Adipocyte (in vitro differentiated cells): Measurements from ENCODE around the gene HSPG2.
A peak's percentile ranks its signal among the peaks of the same experiment; 100 is the strongest.

Experiments
- DNase-seq: peaks from one replicate; pipeline ENCODE4 v3.0.0-alpha.2; 2015; ENCODE audit warnings: low read depth
- H3K27me3 ChIP-seq: replicated peaks from 2 replicates; pipeline ENCODE4 v1.7.0; 2013; ENCODE audit warnings: mild to moderate bottlenecking, low read length, moderate library complexity; ENCODE audit not compliant: control insufficient read depth, insufficient read depth
- H3K36me3 ChIP-seq: 2 replicates; pipeline ENCODE4 v1.7.0; 2013; ENCODE audit warnings: low read length, mild to moderate bottlenecking, moderate library complexity; ENCODE audit not compliant: control insufficient read depth, insufficient read depth, severe bottlenecking
- H3K4me1 ChIP-seq: 2 replicates; pipeline ENCODE4 v1.7.0; 2013; ENCODE audit warnings: mild to moderate bottlenecking, low read length, moderate library complexity; ENCODE audit not compliant: control insufficient read depth, insufficient read depth
- H3K4me3 ChIP-seq: 2 replicates; pipeline ENCODE4 v1.7.0; 2013; ENCODE audit warnings: mild to moderate bottlenecking, low read length, moderate library complexity
- H3K9ac ChIP-seq: 2 replicates; pipeline ENCODE4 v1.7.0; 2013; ENCODE audit warnings: mild to moderate bottlenecking, low read length, moderate library complexity
- H3K9me3 ChIP-seq: 2 replicates; pipeline ENCODE4 v1.7.0; 2013; ENCODE audit warnings: mild to moderate bottlenecking, low read length, moderate library complexity; ENCODE audit not compliant: control insufficient read depth

Gene HSPG2

DNA sequence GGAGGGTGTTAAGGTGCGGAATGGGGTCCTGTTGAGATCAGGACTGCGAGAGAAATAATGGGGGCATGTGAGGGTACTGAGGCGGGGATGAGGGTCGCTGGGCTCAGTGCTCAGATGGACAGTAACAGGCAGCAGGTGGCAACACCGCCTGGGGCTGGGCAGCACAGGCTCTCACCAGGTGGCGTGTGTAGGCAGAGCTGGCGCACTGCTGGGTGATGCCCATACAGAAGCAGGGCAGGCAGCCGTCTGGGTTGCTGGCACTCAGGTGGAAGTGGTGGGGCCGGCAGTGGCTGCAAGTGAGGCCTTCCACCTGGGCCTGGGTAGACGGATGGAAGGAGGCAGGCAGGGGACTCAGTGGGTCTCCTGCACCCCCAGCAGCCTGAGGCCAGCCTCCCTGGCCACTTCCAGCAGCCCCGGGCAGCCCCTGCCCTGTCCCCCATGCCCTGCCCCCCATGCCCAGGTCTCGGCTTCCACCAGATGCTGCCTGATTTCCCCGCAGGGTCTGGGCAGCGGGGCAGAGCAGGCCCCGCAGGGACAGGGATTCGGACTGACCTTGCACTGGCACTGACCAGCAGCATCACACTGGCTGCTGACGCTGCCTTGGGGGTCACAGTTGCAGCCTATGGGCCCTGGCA, 64.5 kb downstream of the HSPG2 start:
- Histone ChIP-seq H3K4me1 (peaks cover 18% of the 10 kb centered on the region), H3K4me3 (no peak overlapping the region), H3K27me3 (no peaks in the 10 kb centered on the region), H3K36me3 (peaks cover 93% of the 10 kb centered on the region), H3K9me3 (no peaks in the 10 kb centered on the region), H3K9ac (no peak overlapping the region)
- no peak for DNase-seq

DNA sequence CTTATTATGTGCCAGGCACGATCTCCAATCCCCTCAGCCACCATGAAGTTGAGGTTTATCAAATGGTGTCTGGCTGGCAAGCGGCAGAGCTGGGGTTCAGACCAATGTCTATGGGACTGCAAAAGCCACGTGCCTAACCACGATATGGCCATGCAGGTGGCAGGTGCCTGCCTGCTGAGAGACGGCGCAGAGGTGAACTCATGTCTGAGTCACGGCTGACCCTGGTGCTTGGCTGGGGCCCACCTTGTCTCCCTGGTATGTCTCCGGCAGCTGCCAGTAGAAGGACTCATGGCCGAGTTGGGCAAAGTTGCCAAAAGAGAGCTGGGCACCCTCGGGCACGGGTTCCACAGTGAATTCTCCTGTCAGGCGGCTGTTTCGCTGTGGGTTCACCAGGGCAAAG, 65.2 kb downstream of the HSPG2 start:
- Histone ChIP-seq H3K4me1 (peaks cover 18% of the 10 kb centered on the region), H3K4me3 (no peak overlapping the region), H3K9ac (no peak overlapping the region), H3K9me3 (no peaks in the 10 kb centered on the region), H3K36me3 (peaks cover 92% of the 10 kb centered on the region), H3K27me3 (no peaks in the 10 kb centered on the region)
- DNase-seq: no peak

DNA sequence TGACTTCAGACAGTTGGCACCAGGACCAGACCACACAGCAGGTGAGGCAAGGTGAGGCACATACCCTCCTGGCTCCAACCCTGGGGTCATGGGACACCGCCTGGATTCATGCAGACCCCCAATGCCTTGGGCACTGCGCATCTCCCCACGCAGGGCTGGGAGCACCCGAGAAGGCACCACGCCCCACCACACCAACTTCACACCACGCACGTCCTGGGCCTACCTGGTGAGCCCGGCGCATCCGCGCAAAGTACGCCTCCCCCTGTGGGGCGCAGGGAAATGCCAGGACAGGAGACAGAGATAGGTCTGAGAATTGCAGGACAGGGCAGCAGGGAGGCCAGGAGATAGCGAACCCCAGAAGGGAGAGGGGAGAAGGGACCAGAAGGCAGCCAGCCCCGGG, 66.5 kb downstream of the HSPG2 start:
- Histone ChIP-seq H3K9ac (peak overlapping the region; percentile 25), H3K9me3 (no peaks in the 10 kb centered on the region), H3K27me3 (no peaks in the 10 kb centered on the region), H3K4me3 (no peak overlapping the region), H3K4me1 (peaks cover 18% of the 10 kb centered on the region), H3K36me3 (peaks cover 92% of the 10 kb centered on the region)
- no peak for DNase-seq

DNA sequence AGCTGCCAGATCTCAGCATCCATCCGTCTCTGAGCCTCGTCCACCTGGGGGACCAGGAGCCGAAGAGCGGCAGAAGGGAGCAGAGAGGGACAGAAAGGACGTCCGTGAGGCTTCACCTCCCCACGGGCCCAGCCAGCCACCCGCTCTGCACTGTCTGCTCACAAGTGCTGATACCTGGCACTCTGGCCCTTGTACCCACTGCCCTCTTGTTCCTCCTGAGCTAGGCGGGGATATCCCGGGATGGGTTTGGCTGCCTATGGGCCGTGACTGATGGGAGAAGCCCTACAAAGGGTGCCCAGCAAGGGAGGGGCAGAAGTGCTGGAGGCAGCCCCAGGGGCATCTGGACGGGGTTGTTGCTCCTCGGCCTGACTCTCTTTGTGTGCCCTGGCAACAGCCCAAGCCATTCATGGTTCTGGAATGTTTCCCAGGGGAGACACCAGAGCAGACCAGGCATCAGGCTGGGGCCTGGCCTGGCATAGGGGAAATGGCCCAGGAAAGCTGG, 67.4 kb downstream of the HSPG2 start:
- Histone ChIP-seq H3K9me3 (no peaks in the 10 kb centered on the region), H3K4me1 (peaks cover 18% of the 10 kb centered on the region), H3K27me3 (no peaks in the 10 kb centered on the region), H3K9ac (peak overlapping the region; percentile 25), H3K4me3 (no peak overlapping the region), H3K36me3 (peaks cover 92% of the 10 kb centered on the region)
- peak; percentile 92 for DNase-seq

DNA sequence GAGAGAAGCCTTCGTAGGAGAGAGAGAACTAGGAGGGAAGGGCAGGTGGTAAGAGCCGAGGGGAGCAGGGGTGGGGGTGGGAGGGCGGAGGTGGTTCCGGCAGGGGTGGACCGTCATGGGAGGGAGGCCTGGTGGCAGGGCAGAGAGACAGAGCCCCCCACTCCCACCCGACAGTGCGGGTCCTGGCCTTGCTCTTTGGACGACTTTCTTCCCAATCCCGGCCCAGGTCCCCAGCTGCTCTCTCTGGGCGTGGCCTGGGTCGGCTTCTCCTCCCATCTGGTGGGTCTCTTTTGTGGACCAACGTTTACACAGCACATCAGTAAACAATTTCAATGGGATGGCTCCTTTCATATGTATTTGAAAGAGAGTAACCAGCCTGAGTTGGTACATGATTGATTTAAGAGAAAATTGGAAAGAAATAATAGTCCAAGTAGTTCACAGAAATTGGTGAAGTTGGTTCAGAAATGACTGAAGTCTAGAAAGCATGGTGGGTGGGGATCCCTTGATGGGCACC, 68.1 kb downstream of the HSPG2 start:
- Histone ChIP-seq H3K4me3 (no peak overlapping the region), H3K27me3 (no peaks in the 10 kb centered on the region), H3K9ac (no peak overlapping the region), H3K36me3 (peaks cover 92% of the 10 kb centered on the region), H3K4me1 (peaks cover 18% of the 10 kb centered on the region), H3K9me3 (no peaks in the 10 kb centered on the region)
- no peak for DNase-seq

DNA sequence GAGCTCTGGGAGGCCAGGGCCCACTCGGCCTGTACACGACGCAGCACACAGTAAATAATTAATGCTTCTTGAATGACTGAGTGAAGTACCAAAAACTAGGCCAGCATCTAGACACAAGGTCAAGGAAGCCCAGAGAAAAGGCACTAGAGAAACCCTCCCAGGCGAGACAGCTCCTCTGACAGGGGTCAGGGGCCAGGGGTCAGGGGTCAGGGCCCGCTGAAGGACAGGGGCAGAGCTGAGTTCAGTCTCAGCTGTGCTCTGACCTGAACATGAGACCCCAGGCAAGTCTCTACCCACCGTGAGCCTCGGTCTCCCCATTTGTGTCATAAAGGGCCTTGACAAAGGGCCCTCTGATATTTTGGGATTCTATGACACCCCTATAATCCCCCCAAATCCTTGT, 68.6 kb downstream of the HSPG2 start:
- Histone ChIP-seq H3K36me3 (peaks cover 92% of the 10 kb centered on the region), H3K4me1 (peaks cover 18% of the 10 kb centered on the region), H3K9ac (no peak overlapping the region), H3K4me3 (no peak overlapping the region), H3K27me3 (no peaks in the 10 kb centered on the region), H3K9me3 (no peaks in the 10 kb centered on the region)
- DNase-seq: no peak

DNA sequence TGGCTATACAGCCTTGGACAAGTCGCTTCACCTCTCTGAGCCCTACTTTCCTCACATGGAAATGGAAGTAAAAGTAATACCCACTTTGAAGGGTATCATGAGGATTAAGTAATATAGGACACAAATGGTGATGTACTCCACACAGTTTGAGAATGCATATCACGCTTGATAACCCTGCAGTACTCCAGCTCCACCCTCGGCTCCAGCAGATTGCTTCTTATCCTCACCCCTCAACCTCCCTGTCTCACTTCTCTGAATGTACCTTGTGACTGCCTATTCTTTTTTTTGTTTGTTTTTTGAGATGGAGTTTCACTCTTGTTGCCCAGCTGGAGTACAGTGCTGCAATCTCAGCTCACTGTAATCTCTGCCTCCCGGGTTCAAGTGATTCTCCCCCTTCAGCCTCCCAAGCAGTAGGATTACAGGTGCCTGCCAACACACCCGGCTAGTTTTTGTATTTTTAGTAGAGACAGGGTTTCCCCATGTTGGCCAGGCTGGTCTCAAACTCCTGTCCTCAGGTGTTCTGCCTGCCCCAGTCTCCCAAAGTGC, 69.6 kb downstream of the HSPG2 start:
- no peaks in the 10 kb centered on the region for H3K27me3 ChIP-seq

DNA sequence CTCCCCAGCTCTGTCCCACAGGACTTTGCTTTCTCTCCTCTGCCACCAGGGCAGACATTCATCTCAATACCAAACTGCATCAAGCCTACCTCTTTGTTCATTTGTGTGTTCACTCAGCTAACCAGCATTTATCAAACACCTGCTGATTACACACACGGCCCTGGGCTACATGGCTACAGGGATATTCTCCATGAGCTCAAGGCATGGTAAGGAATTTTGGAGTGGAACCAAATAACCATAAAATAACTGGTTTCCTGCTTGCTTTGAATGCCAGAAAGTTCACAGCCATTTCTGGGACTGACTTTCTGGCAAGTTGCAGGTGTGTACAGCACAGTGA, 70.4 kb downstream of the HSPG2 start:
- H3K27me3 ChIP-seq: no peaks in the 10 kb centered on the region
- peaks cover 22% of the 10 kb centered on the region for H3K4me1 ChIP-seq
- peaks cover 82% of the 10 kb centered on the region for H3K36me3 ChIP-seq
- H3K9ac ChIP-seq: no peak overlapping the region
- H3K4me3 ChIP-seq: no peak overlapping the region
- no peak for DNase-seq
- H3K9me3 ChIP-seq: no peaks in the 10 kb centered on the region

More for the DNA sequence above, 69.6 kb downstream of the HSPG2 start:
- DNase-seq: no peak
- Histone ChIP-seq H3K9ac (no peak overlapping the region), H3K4me1 (peaks cover 18% of the 10 kb centered on the region), H3K36me3 (peaks cover 86% of the 10 kb centered on the region), H3K4me3 (no peak overlapping the region), H3K9me3 (no peaks in the 10 kb centered on the region)

DNA sequence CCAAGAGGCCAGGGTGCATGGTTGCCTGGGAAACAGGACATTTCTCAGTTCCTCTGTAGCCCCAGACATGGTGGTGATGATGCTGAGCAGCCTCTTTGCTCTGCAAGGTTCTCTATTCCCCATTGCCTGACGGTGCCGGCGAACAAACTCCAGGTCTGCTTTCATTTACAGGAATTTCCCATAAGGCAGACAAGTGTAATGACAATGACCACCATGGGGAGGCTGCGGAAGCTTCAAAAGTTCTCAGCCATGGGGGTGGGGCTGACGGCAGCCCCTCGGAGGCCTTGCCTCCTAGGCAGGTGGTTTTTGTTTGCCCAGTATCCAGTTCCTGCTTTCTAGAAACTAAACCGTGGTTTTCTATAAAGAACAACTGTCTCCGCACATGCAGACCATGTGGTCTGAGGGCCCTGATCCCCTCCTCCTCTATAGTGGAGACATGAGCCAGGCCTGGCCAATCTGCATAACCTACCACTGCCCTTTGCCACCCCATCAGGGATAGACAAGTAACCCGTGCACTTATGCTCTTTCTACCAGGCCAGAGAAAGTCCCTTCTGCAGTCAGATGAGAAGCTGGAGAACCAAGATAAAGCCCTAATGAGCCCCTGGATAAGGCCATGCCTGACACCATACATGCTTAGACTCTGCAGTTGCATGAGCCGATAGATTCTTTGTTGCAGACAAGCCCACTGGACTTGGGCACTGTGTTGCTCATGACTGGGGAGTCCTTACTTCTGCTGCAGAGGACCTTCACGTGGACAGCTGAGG, 71.0 kb downstream of the HSPG2 start:
- no peak for DNase-seq
- Histone ChIP-seq H3K36me3 (peaks cover 82% of the 10 kb centered on the region), H3K4me1 (peaks cover 23% of the 10 kb centered on the region), H3K4me3 (no peak overlapping the region), H3K27me3 (no peaks in the 10 kb centered on the region), H3K9ac (no peak overlapping the region), H3K9me3 (no peaks in the 10 kb centered on the region)

DNA sequence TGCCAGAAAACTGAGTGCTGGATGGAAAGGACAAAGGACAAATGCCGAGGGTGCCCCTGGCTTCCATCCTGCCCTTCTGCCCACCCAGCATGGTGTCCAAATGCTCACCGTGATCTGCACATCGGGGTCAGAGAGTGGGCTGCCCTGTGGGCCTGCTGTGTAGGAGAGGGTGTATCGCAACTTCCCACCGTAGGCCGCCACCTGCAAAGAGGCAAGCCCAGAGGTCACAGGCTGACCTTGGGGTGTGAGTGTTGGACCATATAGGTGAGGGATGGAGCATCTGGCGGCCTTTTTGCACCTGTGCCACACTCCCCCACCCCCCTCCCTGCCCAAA, 71.5 kb downstream of the HSPG2 start:
- no peak for DNase-seq
- H3K9ac ChIP-seq: no peak overlapping the region
- no peaks in the 10 kb centered on the region for H3K27me3 ChIP-seq
- no peak overlapping the region for H3K4me3 ChIP-seq
- peaks cover 20% of the 10 kb centered on the region for H3K4me1 ChIP-seq
- peaks cover 83% of the 10 kb centered on the region for H3K36me3 ChIP-seq
- no peaks in the 10 kb centered on the region for H3K9me3 ChIP-seq

DNA sequence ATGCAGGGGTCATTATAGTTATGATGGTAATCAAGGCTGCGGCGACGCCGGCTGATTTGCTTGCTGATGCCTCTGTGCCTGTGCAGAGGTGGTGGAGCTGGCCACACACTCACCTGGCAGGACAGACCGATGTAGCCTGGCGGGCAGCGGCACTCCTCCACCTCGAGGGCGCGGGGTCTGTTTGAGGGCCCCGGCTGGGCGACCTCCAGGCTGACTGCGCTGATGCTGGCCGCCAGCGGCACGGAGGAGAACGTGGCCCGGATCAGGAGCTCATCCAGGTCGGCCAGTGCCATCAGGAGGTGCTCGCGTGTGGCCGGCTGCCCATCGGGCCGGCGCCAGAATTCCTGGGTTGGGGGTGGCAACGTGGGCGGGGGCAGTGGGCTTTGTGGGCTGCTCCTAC, 72.4 kb downstream of the HSPG2 start:
- H3K9me3 ChIP-seq: no peaks in the 10 kb centered on the region
- no peak overlapping the region for H3K4me3 ChIP-seq
- no peaks in the 10 kb centered on the region for H3K27me3 ChIP-seq
- peaks cover 85% of the 10 kb centered on the region for H3K36me3 ChIP-seq
- no peak for DNase-seq
- H3K9ac ChIP-seq: no peak overlapping the region
- peaks cover 12% of the 10 kb centered on the region for H3K4me1 ChIP-seq
